Forelimb muscle (tissue), 1 donor: ENCODE measurements around the gene CTXN1. TPM values are rescaled to one million over a fixed set of nuclear protein-coding genes. Genes with fewer than 3 reads are reported as not detected.
A peak's percentile ranks its signal among the peaks of the same experiment; 100 is the strongest.
"Not testable (repeated sequence)": the region's sequence is repeated elsewhere in the genome, so short reads cannot be mapped to it uniquely, and the experiment has no call there.

Experiments
- DNase-seq: peaks from one replicate; pipeline ENCODE4 v3.0.0-alpha.2; 2013; ENCODE audit warnings: low read depth
- polyA plus RNA-seq: library from polyadenylated mRNA; unstranded; fragments of 120-200 nt; gene quantifications from one replicate; pipeline ENCODE4 v1.2.1, GENCODE V29; 2013; ENCODE audit not compliant: insufficient read length

Gene CTXN1
- polyA plus RNA-seq, 1 donor: 2.0 TPM

DNA sequence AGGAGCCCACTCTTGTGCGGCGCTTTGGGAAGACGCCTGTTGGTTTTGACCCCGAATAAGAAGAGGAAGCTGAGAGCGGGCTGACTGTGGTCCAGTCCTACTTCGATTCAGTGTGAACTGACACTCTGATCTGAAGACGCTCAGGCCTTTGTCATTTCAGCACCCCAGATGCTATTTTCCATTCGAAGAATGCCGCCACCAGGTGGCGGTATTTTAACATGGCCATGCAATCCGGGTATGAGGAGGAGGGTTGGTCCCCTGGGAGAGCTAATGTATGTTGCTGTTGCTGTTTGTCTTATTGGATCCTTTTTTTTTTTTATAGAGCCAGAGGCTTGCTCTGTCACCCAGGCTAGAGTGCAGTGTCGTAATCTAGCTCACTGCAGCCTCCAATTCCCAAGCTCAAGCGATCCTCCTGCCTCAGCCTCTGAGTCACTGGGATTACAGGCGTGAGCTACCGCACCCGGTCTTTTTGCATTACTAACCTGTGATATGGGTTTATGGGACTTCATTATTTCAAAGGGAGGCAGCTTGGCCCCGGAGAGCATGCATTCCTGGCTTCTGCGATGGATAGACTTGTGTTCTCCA, 18.3 kb upstream of the CTXN1 start:
- DNase-seq: peak; percentile 90

DNA sequence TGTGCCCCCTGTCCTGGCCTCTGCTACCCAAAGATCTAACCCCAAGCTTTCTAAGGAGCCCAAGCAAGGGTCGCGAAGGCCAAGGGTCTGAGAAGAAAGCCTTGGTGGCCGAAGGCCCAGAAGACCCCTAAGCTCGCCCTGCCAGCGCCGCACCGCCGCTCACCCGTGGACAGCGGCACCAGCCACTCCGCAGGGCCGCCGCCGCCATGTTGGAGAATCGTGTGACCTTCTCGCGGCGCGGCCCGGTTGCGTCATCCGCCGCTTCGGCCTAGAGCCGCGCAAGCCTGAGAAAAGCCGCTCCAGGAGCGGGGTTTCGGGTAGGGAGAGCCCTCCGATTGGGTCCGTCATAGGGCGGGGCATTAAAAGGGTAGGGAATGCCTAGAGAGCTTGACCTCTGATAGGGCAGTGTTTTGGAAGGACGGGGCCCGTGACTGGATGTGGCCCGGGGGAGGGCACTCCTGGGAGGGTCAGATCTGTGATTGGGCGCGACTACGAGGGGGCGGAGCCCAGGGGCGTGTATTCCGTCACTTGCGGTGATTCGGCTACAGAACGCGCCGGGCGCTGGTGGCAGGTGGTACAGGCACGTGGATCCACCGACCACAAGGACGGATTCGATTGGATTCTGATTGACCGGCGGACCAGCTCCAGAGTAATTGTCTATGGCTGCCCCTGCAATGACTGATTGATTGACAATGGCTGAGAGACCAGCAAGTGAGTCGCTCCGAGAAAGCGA, 17.7 kb upstream of the CTXN1 start, which contains the start of gene TIMM44:
Gene TIMM44, minus strand, starts transcription at position 223 of the 733 bp plus-strand sequence. Its CDS starts 15 bp downstream, at position 208.
- peak; percentile 98 for DNase-seq

DNA sequence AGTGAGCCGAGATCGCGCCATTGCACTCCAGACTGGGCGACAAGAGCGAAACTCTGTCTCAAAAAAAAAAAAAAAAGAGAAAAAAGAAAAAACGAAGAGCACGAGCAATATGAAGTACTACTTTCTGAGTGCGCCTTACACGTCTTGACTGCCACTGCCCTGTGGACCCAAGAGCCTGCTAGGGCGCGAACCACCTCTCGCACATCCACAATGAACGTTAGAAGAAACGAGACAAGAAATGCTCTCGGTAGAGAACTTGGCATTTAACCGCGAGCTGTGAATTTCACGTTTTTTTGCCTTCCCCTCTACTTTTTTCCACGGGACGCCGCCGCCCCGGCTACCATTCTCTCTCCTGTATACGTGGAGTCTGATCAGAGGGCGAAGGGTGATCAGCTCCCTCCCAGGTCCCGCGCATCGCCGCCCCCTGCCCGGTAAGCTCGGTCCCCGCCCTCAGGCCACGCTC, 17.1 kb upstream of the CTXN1 start:
- DNase-seq: no peak

DNA sequence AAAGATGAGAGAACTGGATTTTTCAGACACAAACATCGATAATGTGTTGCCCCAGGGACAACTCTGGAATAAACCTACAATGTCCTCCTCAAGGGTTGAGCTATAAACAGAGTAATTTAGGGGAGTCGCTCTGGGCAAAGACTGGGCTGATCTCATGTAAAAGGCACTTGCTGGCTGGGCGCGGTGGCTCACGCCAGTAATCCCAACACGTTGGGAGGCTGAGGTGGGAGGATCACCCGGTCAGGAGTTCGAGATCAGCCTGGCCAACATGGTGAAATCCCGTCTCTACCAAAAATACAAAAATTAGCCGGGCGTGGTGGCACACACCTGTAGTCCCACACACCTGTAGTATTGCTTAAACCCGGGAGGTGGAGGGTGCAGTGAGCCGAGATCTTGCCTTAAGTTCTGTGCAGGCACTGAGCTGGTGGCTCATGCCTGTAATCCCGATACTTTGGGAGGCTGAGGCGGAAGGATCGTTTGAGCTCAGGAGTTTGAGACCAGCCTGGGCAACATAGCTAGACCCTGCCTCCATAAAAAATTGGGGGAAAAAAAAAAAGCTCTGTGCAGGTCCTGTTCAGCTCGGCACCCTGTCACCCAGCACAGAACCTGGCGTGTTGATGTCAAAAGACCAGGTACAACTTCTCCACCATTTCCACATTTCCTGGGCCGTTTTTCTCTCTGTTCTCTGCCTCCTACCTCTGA, 16.1 kb upstream of the CTXN1 start:
- DNase-seq: no peak

DNA sequence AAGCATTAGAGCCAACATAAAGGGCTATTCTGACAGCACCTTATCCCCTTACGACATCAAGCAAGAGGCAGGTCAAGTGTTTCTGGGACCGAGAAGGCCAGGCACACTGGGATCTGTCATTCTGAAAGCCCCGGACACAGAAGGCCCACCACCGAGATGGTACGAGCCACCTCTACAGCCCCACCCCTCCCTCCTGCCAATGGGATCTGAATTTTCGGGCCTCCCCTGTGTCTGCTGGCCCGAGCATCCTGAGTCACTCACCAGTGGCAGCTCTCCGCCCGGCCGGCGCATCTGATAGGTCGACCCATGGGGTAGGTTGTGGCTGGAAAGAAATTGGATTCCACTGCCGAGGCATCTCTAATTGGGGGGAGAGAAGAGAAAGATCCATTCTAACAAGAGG, 14.9 kb upstream of the CTXN1 start:
- no peak for DNase-seq

DNA sequence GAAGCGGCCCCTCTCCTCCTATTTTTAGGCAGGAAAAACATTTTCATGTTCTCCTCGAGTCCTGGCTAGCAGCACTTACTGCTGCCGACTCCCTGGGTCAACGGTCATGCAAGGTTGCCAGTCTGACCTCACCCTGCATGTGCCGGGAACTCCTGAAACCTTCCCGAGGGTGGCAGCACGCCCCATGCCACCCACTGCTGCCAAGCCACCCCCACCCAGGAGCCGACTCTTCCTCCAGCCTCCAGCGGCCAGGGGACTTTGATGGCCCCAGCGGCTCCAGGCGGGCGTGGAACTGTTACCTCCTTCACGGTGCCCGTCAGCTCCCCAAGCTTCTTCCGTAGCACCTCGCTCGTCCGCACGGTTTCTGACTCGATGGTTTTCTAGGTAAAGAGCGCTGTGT, 8.8 kb upstream of the CTXN1 start:
- no peak for DNase-seq

DNA sequence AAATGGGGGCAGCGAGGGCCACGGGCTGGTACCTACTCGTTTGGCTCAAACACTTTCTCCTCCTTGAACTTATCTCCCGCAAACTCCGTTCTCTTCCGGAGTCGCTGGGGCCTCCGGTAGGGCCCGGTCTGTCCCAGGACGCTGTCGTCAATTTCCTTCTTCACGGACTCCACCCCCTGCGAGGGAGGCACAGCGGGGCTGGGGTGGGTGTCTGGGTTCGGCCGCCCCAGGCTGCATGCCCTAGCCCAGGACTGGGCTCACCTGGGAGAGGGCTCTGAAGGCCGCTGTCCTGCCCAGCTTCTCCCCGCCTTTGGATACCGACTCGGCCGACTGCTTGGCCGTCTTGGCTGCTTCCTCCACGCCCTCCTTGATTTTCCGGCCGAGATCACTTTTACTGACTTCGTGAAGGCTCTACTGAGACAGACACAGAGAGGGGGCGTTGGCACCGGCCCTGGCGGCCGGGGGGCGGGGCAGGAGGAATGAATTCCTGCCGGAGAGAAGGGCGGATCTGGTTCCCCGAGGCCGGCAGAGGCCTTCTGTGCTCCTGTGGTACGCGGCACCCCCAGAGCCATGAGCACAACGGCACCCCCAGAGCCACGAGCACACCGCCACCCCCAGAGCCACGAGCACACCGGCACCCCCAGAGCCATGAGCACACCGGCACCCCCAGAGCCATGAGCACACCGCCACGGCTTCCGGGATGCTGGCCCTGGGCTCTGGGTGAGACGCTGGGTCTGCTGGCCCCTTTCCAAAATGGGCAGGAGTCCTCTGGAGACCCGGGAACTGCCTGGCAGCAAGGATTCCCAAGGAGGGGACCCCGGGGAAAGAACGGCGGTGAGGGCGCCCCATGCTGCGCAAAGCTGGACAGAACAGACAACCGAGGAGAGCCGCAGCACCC, 8.1 kb upstream of the CTXN1 start:
- DNase-seq: no peak

DNA sequence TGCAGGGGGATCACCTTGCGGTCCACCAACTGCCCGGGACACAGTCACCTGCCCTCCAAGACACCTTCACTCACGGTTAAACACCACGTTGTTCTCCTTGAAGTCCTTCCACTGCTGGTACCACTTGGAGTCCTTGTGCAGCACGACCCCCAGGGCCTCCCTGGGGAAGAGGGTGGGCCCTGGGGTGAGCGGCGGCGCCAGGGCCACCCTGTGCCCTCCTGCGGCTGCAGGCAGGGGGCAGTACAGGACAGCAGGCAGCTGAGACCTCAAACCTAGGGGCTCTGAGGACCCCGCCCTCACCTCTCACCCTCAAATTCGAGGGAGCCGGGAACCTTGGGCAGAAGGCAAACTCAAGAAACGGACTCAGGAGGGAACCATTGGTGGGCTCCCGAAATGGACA, 7.5 kb upstream of the CTXN1 start:
- DNase-seq: no peak

DNA sequence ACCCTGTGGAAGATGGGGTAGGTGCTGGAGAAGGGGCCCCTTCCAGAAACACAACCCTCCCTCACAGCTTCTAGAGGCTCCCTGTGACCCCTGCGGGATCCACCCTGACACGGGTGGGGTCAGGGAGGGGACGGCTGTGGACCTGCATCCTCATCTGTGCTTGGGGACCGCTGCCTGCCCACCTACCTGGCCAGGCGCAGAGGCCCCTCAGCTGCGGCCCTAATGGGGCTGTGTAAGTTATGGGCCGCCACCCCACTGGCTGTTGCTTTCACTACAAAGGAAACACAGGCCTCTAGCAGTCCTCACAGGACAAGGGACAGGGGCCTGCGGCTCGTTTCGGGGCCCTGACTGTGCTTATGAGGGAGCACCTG, 7.0 kb upstream of the CTXN1 start:
- DNase-seq: no peak

DNA sequence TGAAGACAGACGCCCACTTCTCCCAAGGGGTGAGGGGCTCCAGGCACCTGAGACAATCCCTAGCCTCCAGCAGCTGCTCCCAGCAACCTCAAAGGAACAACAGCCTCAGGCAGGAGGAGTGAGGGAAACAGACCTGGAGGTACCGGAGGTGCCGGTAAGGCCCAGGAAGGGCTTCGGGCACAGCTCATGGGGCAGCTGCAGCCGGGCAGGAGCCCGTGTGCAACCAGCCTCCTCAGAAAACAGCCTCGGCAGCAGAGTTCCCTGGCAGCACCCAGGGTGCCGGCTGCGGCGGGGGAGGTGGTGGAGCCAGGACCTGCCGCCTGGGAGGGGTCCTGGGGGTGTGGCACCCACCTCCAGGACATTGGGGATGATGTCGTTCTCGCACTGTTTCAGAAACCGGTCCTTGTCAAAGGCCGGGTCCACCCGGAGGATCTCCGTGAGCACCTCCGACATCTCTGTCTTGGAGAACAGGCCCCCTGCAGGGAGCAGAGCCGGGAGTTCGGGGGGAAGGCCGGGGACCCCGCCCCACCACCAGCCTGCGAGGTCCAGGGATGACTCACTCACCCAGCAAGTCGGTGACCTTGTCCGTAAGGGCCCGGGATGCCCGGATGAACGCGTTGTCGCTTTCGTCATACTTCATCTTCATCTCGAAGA, 6.5 kb upstream of the CTXN1 start:
- DNase-seq: no peak

DNA sequence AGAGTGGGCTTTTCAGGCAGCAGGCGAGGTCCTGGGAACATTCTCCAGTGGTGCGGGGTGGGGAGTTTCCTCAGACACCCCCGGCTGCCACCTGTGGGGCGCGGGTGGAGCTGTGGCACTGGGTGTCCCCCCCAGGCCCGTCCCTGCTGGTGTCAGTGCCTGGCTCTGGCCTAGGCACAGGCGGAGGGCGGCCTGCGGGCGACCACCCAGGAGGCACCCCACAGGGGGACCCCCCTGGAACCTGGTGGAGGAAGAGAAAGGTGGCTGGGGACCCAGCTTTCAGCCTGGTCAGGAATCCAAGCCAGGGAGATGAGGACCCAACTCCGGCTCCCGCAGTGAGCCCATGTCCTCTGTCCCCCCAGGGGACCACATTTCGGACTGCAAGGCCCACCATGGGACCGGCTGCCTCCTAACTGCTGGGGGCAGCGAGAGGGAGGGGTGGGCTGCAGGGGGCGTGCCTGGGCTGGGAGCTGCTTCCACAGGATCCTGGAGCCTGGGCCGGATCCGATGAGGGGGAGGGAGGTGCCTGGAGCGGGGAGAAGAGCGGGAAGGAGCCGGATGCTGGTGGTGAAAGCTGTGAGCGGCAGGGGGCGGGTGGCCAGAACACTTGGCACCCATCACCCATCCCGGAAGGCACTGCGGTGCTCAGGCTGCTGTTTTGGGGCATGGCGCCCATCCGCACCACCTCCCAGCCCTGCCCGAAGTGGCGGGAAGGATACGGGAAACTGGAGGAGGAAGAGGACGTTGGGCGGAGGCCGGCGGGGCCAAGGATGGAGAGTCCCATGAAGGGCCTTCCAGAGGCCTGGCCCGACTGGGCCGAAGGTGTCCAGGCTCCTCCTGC, 5.5 kb upstream of the CTXN1 start:
- DNase-seq: no peak

DNA sequence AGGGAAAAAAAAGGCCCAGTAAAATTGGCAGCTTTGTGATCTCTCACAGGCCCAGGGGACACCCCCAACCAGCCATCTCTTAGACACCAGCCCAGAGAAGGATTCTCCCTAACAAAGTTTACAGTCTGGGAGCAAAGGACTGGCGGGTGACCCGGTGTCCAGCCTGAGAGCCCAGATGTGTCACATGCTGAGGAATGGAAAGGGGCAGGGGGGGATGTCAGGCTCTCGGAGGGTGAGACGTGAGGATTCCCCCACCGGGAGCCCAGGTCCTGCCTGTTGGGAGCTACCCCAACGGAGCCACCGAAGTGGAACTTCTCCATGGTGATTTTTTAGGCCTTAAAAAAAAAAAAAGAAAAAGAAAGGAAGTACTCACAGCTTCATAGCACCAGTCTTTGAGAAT, 4.8 kb upstream of the CTXN1 start:
- no peak for DNase-seq

DNA sequence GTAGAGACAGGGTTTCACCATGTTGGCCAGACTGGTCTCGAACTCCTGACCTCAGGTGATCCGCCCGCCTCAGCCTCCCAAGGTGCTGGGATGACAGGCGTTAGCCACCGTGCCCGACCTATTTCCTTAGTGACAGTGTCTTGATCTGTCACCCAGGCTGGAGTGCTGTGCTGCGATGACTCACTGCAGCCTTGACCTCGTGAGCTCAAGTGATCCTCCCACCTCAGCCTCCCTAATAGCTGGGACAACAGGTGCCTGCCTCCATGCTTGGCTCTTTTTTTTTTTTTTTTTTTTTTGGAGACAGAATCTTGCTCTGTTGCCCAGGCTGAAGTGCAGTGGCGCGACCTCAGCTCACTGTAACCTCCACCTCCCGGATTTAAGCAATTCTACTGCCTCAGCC, 4.1 kb upstream of the CTXN1 start:
- DNase-seq: not testable (repeated sequence)

DNA sequence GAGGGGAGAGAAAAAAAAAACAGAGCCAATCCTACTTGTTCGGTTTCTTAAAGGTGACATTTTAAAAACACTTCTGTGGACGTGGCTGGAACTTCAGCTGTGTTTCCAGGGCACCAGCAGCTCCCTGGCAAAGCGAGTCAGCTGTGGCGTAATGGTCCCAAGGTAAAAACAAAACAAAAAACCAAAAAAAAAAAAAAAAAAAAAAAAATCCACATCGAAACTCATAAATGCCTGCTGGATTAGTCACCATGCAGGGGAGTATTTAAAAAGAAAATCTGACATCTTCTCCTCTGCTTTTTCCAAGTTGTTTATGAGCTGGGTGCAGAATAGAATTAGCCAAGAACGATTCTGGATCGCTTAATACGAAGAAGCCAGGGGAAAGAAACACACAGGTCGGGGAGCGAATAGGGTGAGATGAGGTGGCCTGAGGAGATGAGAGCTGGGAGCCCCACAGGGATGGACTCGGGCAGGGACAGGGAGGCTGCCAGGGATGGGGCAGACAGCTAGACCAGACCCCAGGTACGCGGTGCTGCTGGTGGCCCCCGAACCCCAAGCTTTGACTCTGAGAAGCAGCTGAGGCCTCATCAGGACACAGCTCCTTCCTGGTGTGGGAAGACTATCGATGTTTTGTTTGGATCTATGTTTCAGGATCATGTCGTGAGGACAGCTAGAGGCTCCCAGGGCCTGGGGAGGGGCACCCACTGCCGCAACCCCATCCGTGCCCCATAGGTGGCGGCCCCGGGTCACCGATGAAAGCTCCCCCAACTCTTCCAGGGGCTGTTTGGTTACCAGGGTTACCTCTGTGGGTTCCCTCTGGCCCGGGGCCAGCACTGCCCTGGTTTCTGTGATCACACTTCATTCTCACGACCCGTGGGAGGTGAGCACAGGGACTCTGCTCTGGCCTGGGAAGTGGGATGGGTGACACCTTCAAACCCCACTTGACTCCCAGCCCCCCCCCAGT, 3.1 kb upstream of the CTXN1 start:
- no peak for DNase-seq

DNA sequence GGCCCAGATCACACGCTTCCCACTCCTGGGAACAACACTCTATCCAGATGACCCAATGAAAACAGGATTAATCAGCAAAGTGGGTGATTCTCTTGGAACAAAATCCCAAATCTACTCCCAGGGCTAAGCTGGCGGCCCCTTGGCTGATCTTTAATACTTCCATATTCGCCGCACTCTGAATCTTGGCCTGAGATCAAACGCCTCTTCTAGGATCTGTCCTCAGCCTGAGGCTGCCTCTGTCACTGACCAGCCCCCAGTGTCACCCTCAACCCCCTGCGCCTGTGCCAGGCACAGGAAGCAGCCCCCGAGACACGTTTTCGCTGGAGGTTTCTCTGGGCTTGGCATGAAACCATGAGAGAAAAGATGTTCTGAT, 2.4 kb upstream of the CTXN1 start:
- DNase-seq: no peak

DNA sequence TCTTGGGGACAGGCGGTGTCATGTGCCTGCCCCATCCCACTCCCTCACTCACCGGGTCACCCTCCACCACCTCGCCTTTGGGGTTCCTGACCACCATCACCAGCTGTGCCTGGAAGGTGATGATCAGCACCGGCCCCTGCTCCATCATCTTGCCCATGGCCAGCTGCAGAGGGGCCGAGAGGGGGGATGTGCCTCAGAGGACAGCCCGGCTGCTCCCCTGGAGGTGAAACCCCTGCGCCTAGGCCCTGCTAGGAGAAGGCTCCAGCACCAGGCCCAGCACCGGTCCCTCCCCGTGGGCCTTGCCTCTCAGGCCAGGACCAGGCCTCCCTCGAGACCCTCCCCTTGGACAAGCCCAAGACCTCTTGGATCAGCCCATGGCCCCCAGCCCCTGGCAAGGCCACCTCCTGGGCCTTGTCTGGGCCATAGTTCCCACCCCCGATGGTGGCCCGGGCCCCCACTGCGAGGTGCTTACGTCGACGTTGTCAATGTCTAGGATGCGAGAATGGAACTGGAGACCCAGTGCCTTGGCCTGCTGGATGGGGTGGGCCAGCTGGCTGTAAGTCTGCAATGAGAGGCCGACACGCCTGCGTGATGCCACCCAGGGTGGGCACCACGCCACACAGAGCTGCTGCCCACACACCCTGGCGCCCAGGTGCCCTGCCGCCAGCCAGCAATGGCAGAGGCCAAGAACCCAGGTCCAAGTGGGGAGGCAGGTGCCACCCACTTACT, 1.8 kb upstream of the CTXN1 start:
- DNase-seq: no peak

DNA sequence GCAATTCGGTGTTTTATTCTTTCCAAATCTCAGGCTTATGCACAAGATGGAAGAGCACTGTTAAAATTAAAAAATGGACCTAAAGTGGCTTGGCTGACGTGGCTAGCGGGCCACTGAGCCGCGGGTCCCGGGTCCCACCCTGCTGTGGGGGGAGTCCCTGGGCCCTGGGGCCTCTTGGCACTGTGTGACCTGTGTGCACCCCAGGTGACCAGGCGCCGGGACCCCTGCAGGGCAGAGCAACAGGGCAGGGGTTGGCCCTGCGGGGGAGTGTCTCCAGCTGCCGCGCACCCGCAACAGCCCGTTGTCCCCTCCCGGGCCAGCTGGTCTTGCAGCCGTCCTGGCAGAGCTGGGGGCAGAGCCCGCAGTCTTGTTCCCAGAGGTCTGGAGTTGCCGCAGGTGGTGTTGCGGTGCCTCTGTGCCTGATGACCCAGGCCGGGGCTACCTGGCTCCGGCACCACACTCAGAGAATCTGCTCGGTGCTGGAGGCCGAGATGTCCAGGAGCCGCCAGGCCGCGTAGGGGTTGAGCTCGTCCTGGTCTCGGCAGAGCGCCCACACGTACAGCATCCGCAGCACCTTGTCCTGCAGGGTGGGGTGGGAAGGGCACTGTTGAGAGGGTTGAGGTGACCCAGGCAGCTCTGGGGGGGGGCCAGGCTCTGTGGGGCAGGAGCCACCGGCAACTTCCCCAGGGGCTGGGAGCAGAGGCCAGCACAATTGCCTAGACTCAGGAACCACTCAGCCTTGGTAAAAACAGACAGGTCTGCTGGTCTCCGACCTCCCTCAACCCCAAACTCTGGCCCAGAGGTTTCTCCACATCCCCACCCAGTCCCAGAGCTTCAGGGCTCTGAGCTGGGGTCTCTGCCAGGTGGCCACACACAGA, 1.0 kb upstream of the CTXN1 start:
- DNase-seq: no peak
